Trophoblast cell (in vitro differentiated cells and primary cell): ENCODE data around the gene IL6R.
A peak's percentile ranks its signal among the peaks of the same experiment; 100 is the strongest.

Source experiments
- DNase-seq, 2 donors: peaks; one replicate each; pipeline ENCODE4 v3.0.0-alpha.2; 2016
- H2AFZ ChIP-seq: 2 replicates; pipeline ENCODE4 v1.6.1; 2013; ENCODE audit warnings: low read length, moderate library complexity, mild to moderate bottlenecking; ENCODE audit not compliant: insufficient read depth, poor library complexity
- H2AK5ac ChIP-seq: 2 replicates; pipeline ENCODE4 v1.6.1; 2013; ENCODE audit warnings: mild to moderate bottlenecking, low read length
- H2BK120ac ChIP-seq: 2 replicates; pipeline ENCODE4 v1.6.1; 2013; ENCODE audit warnings: low read length, mild to moderate bottlenecking, moderate library complexity; ENCODE audit not compliant: insufficient read depth, poor library complexity
- H2BK12ac ChIP-seq: 2 replicates; pipeline ENCODE4 v1.6.1; 2013; ENCODE audit warnings: mild to moderate bottlenecking, low read length, moderate library complexity
- H2BK5ac ChIP-seq: 2 replicates; pipeline ENCODE4 v1.6.1; 2013; ENCODE audit warnings: low read length, low read depth, moderate library complexity, mild to moderate bottlenecking; ENCODE audit not compliant: poor library complexity
- H3K14ac ChIP-seq: 2 replicates; pipeline ENCODE4 v1.6.1; 2013; ENCODE audit warnings: mild to moderate bottlenecking, low read length
- H3K18ac ChIP-seq: 2 replicates; pipeline ENCODE4 v1.6.1; 2013; ENCODE audit warnings: mild to moderate bottlenecking, low read length
- H3K23ac ChIP-seq: 2 replicates; pipeline ENCODE4 v1.6.1; 2013; ENCODE audit warnings: low read length
- H3K27ac ChIP-seq: 2 replicates; pipeline ENCODE4 v1.5.1; 2013; ENCODE audit warnings: low read depth, mild to moderate bottlenecking, inconsistent platforms, low read length, moderate library complexity
- H3K27me3 ChIP-seq: 2 replicates; pipeline ENCODE4 v1.6.1; 2013; ENCODE audit warnings: inconsistent platforms, mild to moderate bottlenecking, low read length, moderate library complexity; ENCODE audit not compliant: insufficient read depth
- H3K36me3 ChIP-seq, 2 experiments: 1 replicate in 1 of 2; 2 replicates in 1 of 2; pipeline ENCODE4 v1.6.1; 2013; ENCODE audit warnings: low read length in 2 of 2, mild to moderate bottlenecking in 2 of 2, moderate library complexity in 1 of 2; ENCODE audit not compliant: insufficient read depth in 2 of 2, control insufficient read depth in 1 of 2
- H3K4ac ChIP-seq: 2 replicates; pipeline ENCODE4 v1.6.1; 2013; ENCODE audit warnings: low read depth, mild to moderate bottlenecking, low read length, moderate library complexity
- H3K4me1 ChIP-seq, 2 experiments: 1 replicate in 1 of 2; 2 replicates in 1 of 2; pipeline ENCODE4 v1.6.1; 2013; ENCODE audit warnings: low read length in 2 of 2, mild to moderate bottlenecking in 2 of 2, moderate library complexity in 1 of 2; ENCODE audit not compliant: insufficient read depth in 2 of 2, control insufficient read depth in 1 of 2
- H3K4me2 ChIP-seq: 2 replicates; pipeline ENCODE4 v1.6.1; 2013; ENCODE audit warnings: inconsistent platforms, mild to moderate bottlenecking, low read length, moderate library complexity
- H3K4me3 ChIP-seq: 2 replicates; pipeline ENCODE4 v1.5.1; 2013; ENCODE audit warnings: mild to moderate bottlenecking, low read depth, low read length, inconsistent platforms
- H3K79me1 ChIP-seq: one replicate; pipeline ENCODE4 v1.6.1; 2013; ENCODE audit warnings: low read length
- H3K79me2 ChIP-seq: 2 replicates; pipeline ENCODE4 v1.6.1; 2013; ENCODE audit warnings: low read length, mild to moderate bottlenecking; ENCODE audit not compliant: control insufficient read depth, insufficient read depth, poor library complexity
- H3K9ac ChIP-seq: 2 replicates; pipeline ENCODE4 v1.6.1; 2013; ENCODE audit warnings: mild to moderate bottlenecking, low read length
- H3K9me3 ChIP-seq: 2 replicates; pipeline ENCODE4 v1.6.1; 2013; ENCODE audit warnings: low read depth, mild to moderate bottlenecking, control low read depth, inconsistent platforms, low read length; ENCODE audit not compliant: insufficient read depth
- H4K12ac ChIP-seq: 2 replicates; pipeline ENCODE4 v1.6.1; 2013; ENCODE audit warnings: low read depth, mild to moderate bottlenecking, low read length, moderate library complexity
- H4K8ac ChIP-seq: 2 replicates; pipeline ENCODE4 v1.6.1; 2013; ENCODE audit warnings: low read depth, mild to moderate bottlenecking, low read length, moderate library complexity
- H4K91ac ChIP-seq: one replicate; pipeline ENCODE4 v1.6.1; 2013; ENCODE audit warnings: low read depth, mild to moderate bottlenecking, low read length, moderate library complexity
- WGBS: extraction: QIAGEN DNeasy Blood & Tissue Kit; methylation state at CpG from one replicate; pipeline ENCODE4 v1.1.7; 2013; ENCODE audit warnings: missing lambda C conversion rate; ENCODE audit not compliant: insufficient read length, insufficient coverage; ENCODE audit errors: extremely low coverage; 5-methylcytosine and 5-hydroxymethylcytosine counted together

IL6R gene

GRCh38 chr1:154478639-154479038 lies 73.5 kb downstream of the IL6R start:
- no CpG with 5 or more reads among the region's 5 CpGs for WGBS
- no peak overlapping the region for H3K4me2 ChIP-seq
- H3K36me3 ChIP-seq = no peaks in the 10 kb centered on the region
- H2BK120ac ChIP-seq = no peak overlapping the region
- H4K8ac ChIP-seq = no peak overlapping the region
- H3K4me3 ChIP-seq = no peak overlapping the region
- peaks cover 2% of the 10 kb centered on the region for H3K9me3 ChIP-seq
- no peak overlapping the region for H2BK12ac ChIP-seq
- H3K4ac ChIP-seq = no peak overlapping the region
- H3K14ac ChIP-seq = no peak overlapping the region
- H3K27me3 ChIP-seq = no peaks in the 10 kb centered on the region
- no peak overlapping the region for H3K18ac ChIP-seq
- no peaks in the 10 kb centered on the region for H3K4me1 ChIP-seq
- no peak overlapping the region for H3K23ac ChIP-seq
- no peaks in the 10 kb centered on the region for H3K79me2 ChIP-seq
- H2AFZ ChIP-seq = no peak overlapping the region
- no peak overlapping the region for H3K9ac ChIP-seq
- H4K91ac ChIP-seq = no peak overlapping the region
- H3K27ac ChIP-seq = no peak overlapping the region
- H3K79me1 ChIP-seq = no peaks in the 10 kb centered on the region
- no peak overlapping the region for H4K12ac ChIP-seq
- no peak for DNase-seq
- no peak overlapping the region for H2BK5ac ChIP-seq
- H2AK5ac ChIP-seq = no peak overlapping the region

DNA sequence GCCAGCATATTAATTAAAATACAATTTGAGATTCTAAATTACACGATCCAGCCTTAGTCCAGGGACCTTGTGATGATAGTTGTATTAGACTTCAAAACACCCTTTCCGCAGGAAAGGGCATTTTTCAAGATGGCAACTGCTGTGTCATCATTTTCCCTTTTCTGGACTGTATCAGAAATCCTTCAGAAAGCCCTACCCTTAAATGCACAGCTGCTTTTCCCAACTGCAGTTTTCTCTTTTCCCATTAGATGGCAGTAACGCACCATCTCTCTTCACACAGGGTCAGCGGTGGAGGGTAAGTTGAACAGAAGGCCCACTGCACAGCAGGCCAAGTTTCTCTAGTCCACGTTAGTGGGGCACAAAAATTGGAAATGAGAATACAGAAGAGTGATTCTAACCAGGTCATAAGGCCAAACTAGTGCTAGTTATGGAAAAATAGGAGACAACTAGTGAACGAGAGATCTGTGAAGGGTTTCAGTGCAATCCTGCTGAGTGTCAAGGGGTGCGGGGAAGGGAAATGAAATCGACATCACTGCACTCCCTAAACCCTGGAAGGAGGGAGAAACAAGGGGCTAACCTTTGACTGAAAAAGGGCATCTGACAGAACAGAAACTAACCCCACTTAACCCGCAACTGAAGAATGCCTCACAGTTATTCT lies 74.8 kb downstream of the IL6R start:
- Histone ChIP-seq H3K4me2 (no peak overlapping the region), H4K91ac (no peak overlapping the region), H3K4me3 (no peak overlapping the region), H3K23ac (no peak overlapping the region), H3K4me1 (no peaks in the 10 kb centered on the region), H3K27ac (no peak overlapping the region), H3K36me3 (no peaks in the 10 kb centered on the region), H3K9me3 (no peaks in the 10 kb centered on the region), H3K79me1 (no peaks in the 10 kb centered on the region), H3K18ac (no peak overlapping the region), H3K27me3 (no peaks in the 10 kb centered on the region), H3K14ac (no peak overlapping the region), H3K9ac (no peak overlapping the region), H4K8ac (no peak overlapping the region), H2BK5ac (no peak overlapping the region), H3K4ac (no peak overlapping the region), H3K79me2 (no peaks in the 10 kb centered on the region), H4K12ac (no peak overlapping the region), H2BK12ac (no peak overlapping the region), H2AK5ac (no peak overlapping the region), H2BK120ac (no peak overlapping the region), H2AFZ (no peak overlapping the region)
- no CpG with 5 or more reads among the region's 9 CpGs for WGBS
- peak; percentile 69 to 97 for DNase-seq

DNA sequence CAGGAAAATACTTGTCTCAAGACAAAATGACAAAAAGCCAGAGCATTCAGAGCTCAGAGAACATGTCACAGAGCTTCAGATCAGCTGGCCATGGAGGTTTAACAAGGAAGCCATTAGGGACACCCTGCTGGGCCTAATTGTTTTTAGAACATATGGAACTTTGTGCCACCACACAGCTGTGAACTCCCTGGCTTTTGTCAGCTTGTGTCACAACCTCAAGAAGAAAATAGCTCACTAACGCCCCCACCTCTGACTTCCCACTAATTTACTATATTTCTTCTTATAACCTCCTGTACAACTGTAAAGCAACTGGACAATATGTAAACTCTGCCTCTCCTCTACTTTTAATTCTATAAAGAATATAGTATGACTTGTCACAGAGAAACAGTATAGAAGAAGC lies 75.9 kb downstream of the IL6R start:
- no peak overlapping the region for H2BK5ac ChIP-seq
- H2AFZ ChIP-seq = no peak overlapping the region
- H3K18ac ChIP-seq = no peak overlapping the region
- no peak overlapping the region for H4K12ac ChIP-seq
- no peak overlapping the region for H3K23ac ChIP-seq
- no peak overlapping the region for H2BK120ac ChIP-seq
- WGBS = no CpG with 5 or more reads among the region's 1 CpG
- H3K4ac ChIP-seq = no peak overlapping the region
- H3K36me3 ChIP-seq = no peaks in the 10 kb centered on the region
- H3K79me2 ChIP-seq = no peaks in the 10 kb centered on the region
- no peak for DNase-seq
- no peak overlapping the region for H4K8ac ChIP-seq
- no peak overlapping the region for H4K91ac ChIP-seq
- H3K79me1 ChIP-seq = no peaks in the 10 kb centered on the region
- no peak overlapping the region for H3K27ac ChIP-seq
- no peaks in the 10 kb centered on the region for H3K4me1 ChIP-seq
- H3K14ac ChIP-seq = no peak overlapping the region
- H3K27me3 ChIP-seq = no peaks in the 10 kb centered on the region
- H3K4me3 ChIP-seq = no peak overlapping the region
- H3K4me2 ChIP-seq = no peak overlapping the region
- H3K9me3 ChIP-seq = no peaks in the 10 kb centered on the region
- no peak overlapping the region for H2AK5ac ChIP-seq
- no peak overlapping the region for H3K9ac ChIP-seq
- no peak overlapping the region for H2BK12ac ChIP-seq

DNA sequence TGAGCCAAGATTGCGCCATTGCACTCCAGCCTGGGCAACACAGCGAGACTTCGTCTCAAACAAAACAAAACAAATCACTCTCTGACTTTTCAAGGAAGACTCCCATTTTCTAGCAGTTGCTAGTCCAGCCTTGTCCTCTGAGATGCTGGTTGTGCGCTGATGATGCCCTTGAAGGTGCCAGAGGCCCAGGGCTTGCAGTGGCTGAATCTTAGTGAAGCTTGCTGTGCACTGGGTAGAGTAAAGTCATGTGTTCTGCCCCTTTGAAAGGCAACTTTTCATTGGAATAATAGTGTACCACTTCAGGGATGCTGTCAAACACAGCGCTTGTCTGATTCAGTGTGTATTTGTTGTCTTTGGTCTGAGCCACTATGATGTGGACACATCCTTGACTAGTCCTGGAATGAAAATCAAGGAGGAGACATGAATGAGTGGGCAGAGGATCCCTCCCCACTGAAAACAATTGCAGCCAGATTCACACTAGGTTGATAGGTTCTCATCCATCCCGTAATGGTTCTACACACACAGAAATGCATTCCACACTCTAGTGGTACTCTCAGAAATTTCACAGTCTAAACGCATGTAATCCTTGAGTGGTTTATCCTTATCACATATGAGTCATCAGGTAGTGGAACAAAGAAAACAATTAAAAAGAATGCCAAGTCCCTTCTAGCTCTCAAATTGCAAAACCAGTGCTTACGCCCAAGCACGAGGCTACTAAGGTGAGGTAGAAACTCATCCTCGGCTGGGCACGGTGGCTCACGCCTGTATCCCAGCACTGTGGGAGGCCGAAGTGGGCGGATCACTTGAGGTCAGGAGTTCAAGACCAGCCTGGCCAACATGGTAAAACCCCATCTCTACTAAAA lies 79.0 kb downstream of the IL6R start:
- Histone ChIP-seq H3K4me2 (no peak overlapping the region), H3K4me3 (no peak overlapping the region), H3K79me1 (no peaks in the 10 kb centered on the region), H3K18ac (no peak overlapping the region), H3K14ac (no peak overlapping the region), H2AK5ac (no peak overlapping the region), H3K9ac (no peak overlapping the region), H3K27me3 (no peaks in the 10 kb centered on the region), H2BK12ac (no peak overlapping the region), H4K8ac (no peak overlapping the region), H2BK120ac (no peak overlapping the region), H3K9me3 (no peaks in the 10 kb centered on the region), H3K36me3 (no peaks in the 10 kb centered on the region), H3K27ac (no peak overlapping the region), H2AFZ (no peak overlapping the region), H3K79me2 (no peaks in the 10 kb centered on the region), H4K12ac (no peak overlapping the region), H3K23ac (no peak overlapping the region), H2BK5ac (no peak overlapping the region), H3K4me1 (no peaks in the 10 kb centered on the region), H3K4ac (no peak overlapping the region), H4K91ac (no peak overlapping the region)
- DNase-seq = peak in 1 of 2 donors; percentile 70
- no CpG with 5 or more reads among the region's 14 CpGs for WGBS
